AG20443 (cell line): ENCODE data around the gene EPHA6.

Experiments
- DNase-seq: peaks from one replicate; pipeline ENCODE4 v3.0.0; 2012; ENCODE audit warnings: low spot score, mixed read lengths

EPHA6 gene

GRCh38 chr3:97646932-97647331, 832.5 kb downstream of the EPHA6 start:
- DNase-seq, result no peak

- DNase-seq, result no peak
Measured at GRCh38 chr3:97647441-97647982, 833.1 kb downstream of the EPHA6 start.

GRCh38 chr3:97655971-97656370, 841.6 kb downstream of the EPHA6 start:
- DNase-seq, result no peak

- no peak for DNase-seq
Measured at GRCh38 chr3:97656638-97657037, 842.2 kb downstream of the EPHA6 start.

GRCh38 chr3:97658668-97659285, 844.4 kb downstream of the EPHA6 start:
- DNase-seq, result peak; percentile 7

- DNase-seq, result no peak
Measured at GRCh38 chr3:97662264-97662663, 847.9 kb downstream of the EPHA6 start.

- no peak for DNase-seq
Measured at GRCh38 chr3:97662762-97663161, 848.4 kb downstream of the EPHA6 start.

- no peak for DNase-seq
Measured at GRCh38 chr3:97665896-97666295, 851.5 kb downstream of the EPHA6 start.

GRCh38 chr3:97670952-97671351, 856.6 kb downstream of the EPHA6 start:
- DNase-seq, result no peak

- DNase-seq, result no peak
Measured at GRCh38 chr3:97673357-97673997, 859.1 kb downstream of the EPHA6 start.

- DNase-seq, result no peak
Measured at GRCh38 chr3:97674461-97674860, 860.1 kb downstream of the EPHA6 start.

GRCh38 chr3:97680210-97680609, 865.8 kb downstream of the EPHA6 start:
- no peak for DNase-seq

GRCh38 chr3:97680696-97681095, 866.3 kb downstream of the EPHA6 start:
- DNase-seq, result no peak

- DNase-seq, result no peak
Measured at GRCh38 chr3:97684490-97684889, 870.1 kb downstream of the EPHA6 start.

GRCh38 chr3:97686258-97686657, 871.9 kb downstream of the EPHA6 start:
- DNase-seq, result no peak

GRCh38 chr3:97687734-97688133, 873.3 kb downstream of the EPHA6 start:
- no peak for DNase-seq

GRCh38 chr3:97689111-97689510, 874.7 kb downstream of the EPHA6 start:
- DNase-seq, result no peak

- DNase-seq, result no peak
Measured at GRCh38 chr3:97689962-97690361, 875.6 kb downstream of the EPHA6 start.

- DNase-seq, result no peak
Measured at GRCh38 chr3:97691354-97691753, 877.0 kb downstream of the EPHA6 start.

GRCh38 chr3:97692389-97692788, 878.0 kb downstream of the EPHA6 start:
- DNase-seq, result no peak

- DNase-seq, result no peak
Measured at GRCh38 chr3:97692831-97693230, 878.4 kb downstream of the EPHA6 start.

GRCh38 chr3:97694876-97695275, 880.5 kb downstream of the EPHA6 start:
- DNase-seq, result no peak

- no peak for DNase-seq
Measured at GRCh38 chr3:97698691-97699090, 884.3 kb downstream of the EPHA6 start.

GRCh38 chr3:97699889-97700288, 885.5 kb downstream of the EPHA6 start:
- no peak for DNase-seq
